IMR-90 (cell line): ENCODE measurements around the gene MRPL4. TPM values are rescaled to one million over a fixed set of nuclear protein-coding genes. Genes with fewer than 3 reads are reported as not detected.

Experiments
- ATAC-seq: fragments of 200-7000 bp; cut with Tn5 transposase; 2 replicates; pipeline ENCODE4 v1.9.1; 2020; ENCODE audit warnings: low read depth, mild to moderate bottlenecking, moderate library complexity
- BruUV-seq: library from RNA; stranded (reverse); fragments of 400-500 nt; replicated peaks from 2 replicates; lab custom pipeline; 2021; lab: Mats Ljungman, UMichigan
- CTCF ChIA-PET: fragments of 300-600 bp; formaldehyde crosslinking; extraction: SDS; loops from one replicate; lab custom pipeline; 2021; ENCODE audit warnings: antibody characterized with exemption; lab: Yijun Ruan, JAX
- POLR2A ChIA-PET: fragments of 300-600 bp; sonication (Branson Sonifier 250); formaldehyde crosslinking; loops from one replicate; lab custom pipeline; 2022; ENCODE audit warnings: antibody characterized with exemption; ENCODE audit not compliant: unreplicated experiment; lab: Charles Lee
- DNase-seq: peaks from one replicate; pipeline ENCODE4 v3.0.0; 2013
- H2AFZ ChIP-seq: replicated peaks from 2 replicates; pipeline ENCODE3; 2013; ENCODE audit warnings: low read length, mild to moderate bottlenecking; ENCODE audit not compliant: poor library complexity
- H2AK5ac ChIP-seq: 2 replicates; pipeline ENCODE4 v1.6.1; 2013; ENCODE audit warnings: low read depth, low read length, inconsistent platforms
- H2AK9ac ChIP-seq: replicated peaks from 2 replicates; pipeline ENCODE3; 2013; ENCODE audit warnings: mild to moderate bottlenecking, low read depth, low read length, moderate library complexity; ENCODE audit not compliant: poor library complexity
- H2BK120ac ChIP-seq: 2 replicates; pipeline ENCODE4 v1.6.1; 2013; ENCODE audit warnings: low read depth, low read length, inconsistent platforms
- H2BK15ac ChIP-seq: 3 replicates; pipeline ENCODE4 v1.6.1; 2013; ENCODE audit warnings: low read depth, low read length, inconsistent platforms
- H2BK20ac ChIP-seq: 2 replicates; pipeline ENCODE4 v1.6.1; 2013; ENCODE audit warnings: low read depth, mild to moderate bottlenecking, inconsistent platforms, low read length, moderate library complexity
- H2BK5ac ChIP-seq: 2 replicates; pipeline ENCODE4 v1.6.1; 2013; ENCODE audit warnings: mild to moderate bottlenecking, low read depth, low read length, inconsistent platforms; ENCODE audit not compliant: poor library complexity, severe bottlenecking
- H3K14ac ChIP-seq: replicated peaks from 2 replicates; pipeline ENCODE4 v1.6.1; 2013; ENCODE audit warnings: low read depth, low read length, inconsistent platforms
- H3K18ac ChIP-seq: 2 replicates; pipeline ENCODE4 v1.6.1; 2013; ENCODE audit warnings: low read depth, low read length, control low read depth
- H3K23ac ChIP-seq: 2 replicates; pipeline ENCODE4 v1.6.1; 2013; ENCODE audit warnings: low read depth, low read length, inconsistent platforms
- H3K27ac ChIP-seq: 2 replicates; pipeline ENCODE4 v1.5.1; 2013; ENCODE audit warnings: mild to moderate bottlenecking, control low read depth, low read length; ENCODE audit not compliant: insufficient read depth
- H3K27me3 ChIP-seq: 2 replicates; pipeline ENCODE4 v1.6.1; 2013; ENCODE audit warnings: low read length; ENCODE audit not compliant: control insufficient read depth, insufficient read depth
- H3K36me3 ChIP-seq: 2 replicates; pipeline ENCODE4 v1.6.1; 2013; ENCODE audit warnings: low read length, mixed read lengths; ENCODE audit not compliant: control insufficient read depth, insufficient read depth
- H3K4ac ChIP-seq: 2 replicates; pipeline ENCODE4 v1.6.1; 2013; ENCODE audit warnings: low read depth, low read length, inconsistent platforms
- H3K4me1 ChIP-seq: 2 replicates; pipeline ENCODE4 v1.6.1; 2013; ENCODE audit warnings: low read length, mixed read lengths; ENCODE audit not compliant: control insufficient read depth, insufficient read depth
- H3K4me2 ChIP-seq: 2 replicates; pipeline ENCODE4 v1.6.1; 2013; ENCODE audit warnings: low read depth, mild to moderate bottlenecking, control low read depth, low read length, moderate library complexity
- H3K4me3 ChIP-seq: 2 replicates; pipeline ENCODE4 v1.5.1; 2013; ENCODE audit warnings: low read depth, mild to moderate bottlenecking, control low read depth, low read length, moderate library complexity; ENCODE audit not compliant: insufficient read depth
- H3K56ac ChIP-seq: 2 replicates; pipeline ENCODE4 v1.6.1; 2013; ENCODE audit warnings: low read length, inconsistent platforms; ENCODE audit not compliant: insufficient read depth; ENCODE audit errors: extremely low read depth
- H3K79me1 ChIP-seq, 2 experiments: 2 replicates each; pipeline ENCODE4 v1.6.1; 2013; ENCODE audit warnings: low read length in 2 of 2, inconsistent platforms in 1 of 2, low read depth in 1 of 2
- H3K9ac ChIP-seq: 2 replicates; pipeline ENCODE4 v1.6.1; 2013; ENCODE audit warnings: low read depth, low read length, control low read depth
- H3K9me1 ChIP-seq: 2 replicates; pipeline ENCODE4 v1.6.1; 2013; ENCODE audit warnings: low read length, inconsistent platforms; ENCODE audit not compliant: insufficient read depth
- H3K9me3 ChIP-seq: 2 replicates; pipeline ENCODE4 v1.6.1; 2013; ENCODE audit warnings: low read length; ENCODE audit not compliant: control insufficient read depth, insufficient read depth
- H4K20me1 ChIP-seq: 2 replicates; pipeline ENCODE4 v1.6.1; 2013; ENCODE audit warnings: low read length, inconsistent platforms; ENCODE audit not compliant: insufficient read depth
- H4K5ac ChIP-seq: 2 replicates; pipeline ENCODE4 v1.6.1; 2013; ENCODE audit warnings: mild to moderate bottlenecking, low read depth, low read length, control low read depth
- H4K8ac ChIP-seq, 2 experiments: 2 replicates each; pipeline ENCODE4 v1.6.1; 2013; ENCODE audit warnings: low read depth in 2 of 2, low read length in 2 of 2, control low read depth in 1 of 2, inconsistent platforms in 1 of 2
- H4K91ac ChIP-seq: 2 replicates; pipeline ENCODE4 v1.6.1; 2013; ENCODE audit warnings: low read depth, low read length, inconsistent platforms; ENCODE audit not compliant: insufficient read depth
- BHLHE40 ChIP-seq: fragments of 150-350 bp; IDR thresholded peaks from 2 replicates; pipeline ENCODE4 v1.6.1; 2016; ENCODE audit warnings: mild to moderate bottlenecking, low read depth, low read length
- CEBPB ChIP-seq: IDR thresholded peaks from 2 replicates; pipeline ENCODE4 v1.6.1; 2012; ENCODE audit warnings: low read depth, low read length, improper control_type of control experiment
- CHD1 ChIP-seq: IDR thresholded peaks from 2 replicates; pipeline ENCODE4 v1.6.1; 2012; ENCODE audit warnings: low read depth, low read length, improper control_type of control experiment
- FOS ChIP-seq: fragments of 150-350 bp; IDR thresholded peaks from 2 replicates; pipeline ENCODE4 v1.6.1; 2016; ENCODE audit warnings: low read depth, low read length
- MAFK ChIP-seq: IDR thresholded peaks from 2 replicates; pipeline ENCODE4 v1.6.1; 2012; ENCODE audit warnings: low read depth, low read length, improper control_type of control experiment
- MAZ ChIP-seq: IDR thresholded peaks from 2 replicates; pipeline ENCODE4 v1.6.1; 2012; ENCODE audit warnings: low read depth, mild to moderate bottlenecking, low read length, improper control_type of control experiment, moderate library complexity, borderline replicate concordance
- MXI1 ChIP-seq: IDR thresholded peaks from 2 replicates; pipeline ENCODE4 v1.6.1; 2012; ENCODE audit warnings: low read depth, mild to moderate bottlenecking, low read length, moderate library complexity, borderline replicate concordance
- NFE2L2 ChIP-seq: fragments of 150-350 bp; IDR thresholded peaks from 2 replicates; pipeline ENCODE4 v1.6.1; 2016; ENCODE audit warnings: low read depth, mild to moderate bottlenecking, low read length
- POLR2A ChIP-seq: IDR thresholded peaks from 2 replicates; pipeline ENCODE4 v1.6.1; 2012; ENCODE audit warnings: mild to moderate bottlenecking, low read depth, low read length
- RAD21 ChIP-seq: IDR thresholded peaks from 2 replicates; pipeline ENCODE4 v1.6.1; 2012; ENCODE audit warnings: low read length, improper control_type of control experiment
- RCOR1 ChIP-seq: IDR thresholded peaks from 2 replicates; pipeline ENCODE4 v1.6.1; 2012; ENCODE audit warnings: mild to moderate bottlenecking, low read length, improper control_type of control experiment; ENCODE audit not compliant: insufficient replicate concordance
- RFX5 ChIP-seq: IDR thresholded peaks from 2 replicates; pipeline ENCODE4 v1.8.0; 2012; ENCODE audit warnings: low read depth, mild to moderate bottlenecking, low read length, moderate library complexity
- SMC3 ChIP-seq: fragments of 150-350 bp; IDR thresholded peaks from 2 replicates; pipeline ENCODE4 v1.6.1; 2016; ENCODE audit warnings: low read depth, mild to moderate bottlenecking, antibody characterized with exemption, low read length, moderate library complexity
- WGBS, 2 experiments: methylation state at CpG; one replicate each; pipeline versions ENCODE4 v1.1.5 to v1.1.7; 2013; ENCODE audit warnings: missing lambda C conversion rate in 2 of 2; ENCODE audit not compliant: insufficient read length in 1 of 2; ENCODE audit errors: extremely low coverage in 2 of 2; 5-methylcytosine and 5-hydroxymethylcytosine counted together
- dilution Hi-C: fragments of 300-500 bp; cut with HindIII; formaldehyde crosslinking; loops from one replicate; pipeline ENCODE4 v1.14.3; 2018; ENCODE audit warnings: low sequenced_read_pairs; ENCODE audit not compliant: unreplicated experiment
- in situ Hi-C: fragments of 300-500 bp; cut with MboI; formaldehyde crosslinking; loops from 3 replicates; pipeline ENCODE4 v1.14.3; 2019; ENCODE audit warnings: low sequenced_read_pairs, inconsistent platforms, mixed read lengths
- intact Hi-C: fragments of 100-400 bp; cut with micrococcal nuclease; formaldehyde crosslinking; loops from 2 replicates; pipeline ENCODE4 v1.10.0; 2022
- polyA plus RNA-seq, 3 experiments: library from polyadenylated mRNA; depleted of rRNA; stranded (reverse); fragments of >200 nt; gene quantifications; 2 replicates each; pipeline ENCODE4 v1.2.3, GENCODE V29; 2012; ENCODE audit warnings: low replicate concordance in 1 of 3
- total RNA-seq: library from RNA; depleted of rRNA; stranded (reverse); fragments of >200 nt; gene quantifications from 2 replicates; pipeline ENCODE4 v1.2.3, GENCODE V29; 2012
- TF ChIP-seq, protein P1 (sequence below): conservative IDR thresholded peaks from 2 replicates; pipeline ENCODE4 v1.5.1; 2012; ENCODE audit warnings: mild to moderate bottlenecking, low read depth, low read length, improper control_type of control experiment
- TF ChIP-seq, protein P2 (sequence below): fragments of 150-350 bp; IDR thresholded peaks from 2 replicates; pipeline ENCODE4 v1.6.1; 2017; ENCODE audit warnings: mild to moderate bottlenecking, antibody characterized with exemption, low read length, low read depth
- TF ChIP-seq, protein P3 (sequence below): fragments of 150-350 bp; IDR thresholded peaks from 2 replicates; pipeline ENCODE4 v1.6.1; 2016; ENCODE audit warnings: low read depth, mild to moderate bottlenecking, low read length, moderate library complexity, borderline replicate concordance

Gene MRPL4
- total and polyA plus RNA-seq, 2 of the 4 experiments (the other 2 are of a cell fraction): 32.8 to 108 TPM

- WGBS, 2 experiments: 92% methylated on average over 2 of the region's 4 CpGs; no CpG with 5 or more reads in 1 of the 2 experiments
- Histone ChIP-seq H3K14ac (no peak overlapping the region), H2BK5ac (no peak overlapping the region), H3K9ac (no peak overlapping the region), H3K4me2 (no peak overlapping the region), H3K56ac (no peak overlapping the region), H3K9me3 (no peaks in the 10 kb centered on the region), H2AFZ (no peak overlapping the region), H3K27ac (no peak overlapping the region), H3K4ac (no peak overlapping the region), H3K79me1 (no peaks in the 10 kb centered on the region), H4K8ac (no peak overlapping the region), H3K4me3 (no peak overlapping the region), H4K91ac (no peak overlapping the region), H3K27me3 (no peaks in the 10 kb centered on the region; the same call in 1 of the 2 replicates), H2AK9ac (no peak overlapping the region), H2BK15ac (no peak overlapping the region; the same call in 2 of the 3 replicates), H4K5ac (no peak overlapping the region), H3K36me3 (peaks cover 2% of the 10 kb centered on the region; the same call in 1 of the 2 replicates), H3K23ac (no peak overlapping the region), H3K9me1 (peaks cover 12% of the 10 kb centered on the region), H4K20me1 (no peaks in the 10 kb centered on the region), H2AK5ac (no peak overlapping the region), H2BK120ac (no peak overlapping the region), H2BK20ac (no peak overlapping the region), H3K18ac (no peak overlapping the region), H3K4me1 (peaks cover 14% of the 10 kb centered on the region)
- POLR2A ChIA-PET: no interaction called here
- CTCF ChIA-PET: interaction anchor here (2.1 kb wide), 1 partner anchor 103 kb away, joined by 5 read pairs; no protein-coding TSS in a partner anchor
- no peak for TF ChIP-seq CHD1
- no peak for TF ChIP-seq POLR2A
- TF ChIP-seq RCOR1: no peak
- no peak for TF ChIP-seq MXI1
- TF ChIP-seq SMC3: no peak
- TF ChIP-seq, protein P1, sequence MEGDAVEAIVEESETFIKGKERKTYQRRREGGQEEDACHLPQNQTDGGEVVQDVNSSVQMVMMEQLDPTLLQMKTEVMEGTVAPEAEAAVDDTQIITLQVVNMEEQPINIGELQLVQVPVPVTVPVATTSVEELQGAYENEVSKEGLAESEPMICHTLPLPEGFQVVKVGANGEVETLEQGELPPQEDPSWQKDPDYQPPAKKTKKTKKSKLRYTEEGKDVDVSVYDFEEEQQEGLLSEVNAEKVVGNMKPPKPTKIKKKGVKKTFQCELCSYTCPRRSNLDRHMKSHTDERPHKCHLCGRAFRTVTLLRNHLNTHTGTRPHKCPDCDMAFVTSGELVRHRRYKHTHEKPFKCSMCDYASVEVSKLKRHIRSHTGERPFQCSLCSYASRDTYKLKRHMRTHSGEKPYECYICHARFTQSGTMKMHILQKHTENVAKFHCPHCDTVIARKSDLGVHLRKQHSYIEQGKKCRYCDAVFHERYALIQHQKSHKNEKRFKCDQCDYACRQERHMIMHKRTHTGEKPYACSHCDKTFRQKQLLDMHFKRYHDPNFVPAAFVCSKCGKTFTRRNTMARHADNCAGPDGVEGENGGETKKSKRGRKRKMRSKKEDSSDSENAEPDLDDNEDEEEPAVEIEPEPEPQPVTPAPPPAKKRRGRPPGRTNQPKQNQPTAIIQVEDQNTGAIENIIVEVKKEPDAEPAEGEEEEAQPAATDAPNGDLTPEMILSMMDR: no peak
- TF ChIP-seq, protein P2, sequence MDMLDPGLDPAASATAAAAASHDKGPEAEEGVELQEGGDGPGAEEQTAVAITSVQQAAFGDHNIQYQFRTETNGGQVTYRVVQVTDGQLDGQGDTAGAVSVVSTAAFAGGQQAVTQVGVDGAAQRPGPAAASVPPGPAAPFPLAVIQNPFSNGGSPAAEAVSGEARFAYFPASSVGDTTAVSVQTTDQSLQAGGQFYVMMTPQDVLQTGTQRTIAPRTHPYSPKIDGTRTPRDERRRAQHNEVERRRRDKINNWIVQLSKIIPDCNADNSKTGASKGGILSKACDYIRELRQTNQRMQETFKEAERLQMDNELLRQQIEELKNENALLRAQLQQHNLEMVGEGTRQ: no peak
- no peak for TF ChIP-seq MAZ
- no peak for TF ChIP-seq RFX5
- TF ChIP-seq FOS: no peak
- TF ChIP-seq, protein P3, sequence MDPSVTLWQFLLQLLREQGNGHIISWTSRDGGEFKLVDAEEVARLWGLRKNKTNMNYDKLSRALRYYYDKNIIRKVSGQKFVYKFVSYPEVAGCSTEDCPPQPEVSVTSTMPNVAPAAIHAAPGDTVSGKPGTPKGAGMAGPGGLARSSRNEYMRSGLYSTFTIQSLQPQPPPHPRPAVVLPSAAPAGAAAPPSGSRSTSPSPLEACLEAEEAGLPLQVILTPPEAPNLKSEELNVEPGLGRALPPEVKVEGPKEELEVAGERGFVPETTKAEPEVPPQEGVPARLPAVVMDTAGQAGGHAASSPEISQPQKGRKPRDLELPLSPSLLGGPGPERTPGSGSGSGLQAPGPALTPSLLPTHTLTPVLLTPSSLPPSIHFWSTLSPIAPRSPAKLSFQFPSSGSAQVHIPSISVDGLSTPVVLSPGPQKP: no peak
- TF ChIP-seq CEBPB: no peak
- TF ChIP-seq NFE2L2: no peak
- TF ChIP-seq MAFK: no peak
- no peak for TF ChIP-seq RAD21
- no peak for TF ChIP-seq BHLHE40
- ATAC-seq (no peak), DNase-seq (no peak)
- no TSS peak for BruUV-seq
- in situ Hi-C loops (no loop called here), dilution Hi-C loops (no loop called here), intact Hi-C loops (no loop called here)
Observed at GRCh38 chr19:10285393-10285792, 33.4 kb downstream of the MRPL4 start.
